Esophagus squamous epithelium (tissue), 5 donors: ENCODE results near the gene ABHD13. TPM values are rescaled to one million over a fixed set of nuclear protein-coding genes. Genes with fewer than 3 reads are reported as not detected.

Source experiments
- DNase-seq: peaks from one replicate; lab custom pipeline; 2025; lab: John Stamatoyannopoulos, UW
- H3K27ac ChIP-seq, 4 donors: fragments of 200-600 bp; sonication (generic); one replicate each; pipeline ENCODE4 v1.5.1; 2016 to 2019; ENCODE audit warnings: mild to moderate bottlenecking in 1 of 4
- H3K27me3 ChIP-seq, 4 donors: fragments of 200-600 bp; sonication (generic); 1 replicate in 3 of 4; 2 replicates in 1 of 4; pipeline versions ENCODE4 v1.5.1 to v1.6.0; 2017 to 2021; ENCODE audit warnings: antibody characterized with exemption in 1 of 4
- H3K36me3 ChIP-seq, 3 donors: fragments of 200-600 bp; sonication (generic); one replicate each; pipeline ENCODE4 v1.5.1; 2016 to 2019
- H3K4me1 ChIP-seq, 3 donors: fragments of 200-600 bp; sonication (generic); one replicate each; pipeline ENCODE4 v1.5.1; 2017 to 2019
- H3K4me3 ChIP-seq, 4 donors: fragments of 200-600 bp; sonication (generic); 1 replicate in 3 of 4; 2 replicates in 1 of 4; pipeline ENCODE4 v1.5.1; 2016 to 2019; ENCODE audit warnings: mild to moderate bottlenecking in 2 of 4, moderate library complexity in 1 of 4
- H3K9me3 ChIP-seq, 3 donors: fragments of 200-600 bp; sonication (generic); one replicate each; pipeline ENCODE4 v1.5.1; 2016 to 2019
- POLR2A ChIP-seq, 4 donors: fragments of 450-650 bp; IDR thresholded peaks; one replicate each; pipeline ENCODE4 v1.6.1; 2017; ENCODE audit warnings: antibody characterized with exemption in 4 of 4, mild to moderate bottlenecking in 4 of 4, moderate library complexity in 3 of 4
- WGBS, 2 donors: methylation state at CpG; one replicate each; pipeline ENCODE4 v1.1.5; 2018; 5-methylcytosine and 5-hydroxymethylcytosine counted together
- intact Hi-C: fragments of 100-400 bp; cut with DNase I; formaldehyde crosslinking; loops from one replicate; pipeline ENCODE4 v1.15.0; 2022
- total RNA-seq, 4 donors: library from RNA; depleted of rRNA; stranded (reverse); fragments of >200 nt; gene quantifications; one replicate each; pipeline ENCODE4 v1.1.0, GENCODE V29; 2016
- TF ChIP-seq, protein P1 (sequence below), 6 experiments: fragments of 450-650 bp in 4 of 6; fragments of 200-600 bp in 2 of 6; sonication (generic) in 2 of 6; IDR thresholded peaks; one replicate each; pipeline ENCODE4 v1.5.1; 2016 to 2019; ENCODE audit warnings: antibody characterized with exemption in 6 of 6, mild to moderate bottlenecking in 4 of 6, moderate library complexity in 4 of 6
- donor health status: DM: yes; HTN: yes; CAD: no.

ABHD13 gene
- total RNA-seq, 4 donors from 2014 or later = 6.8 to 12.2 (median 8.4) TPM

- no peaks in the 10 kb centered on the region for H3K27me3 ChIP-seq
- no peak overlapping the region for H3K27ac ChIP-seq
- TF ChIP-seq POLR2A (IDR thresholded peaks at IDR 0.05) = no peak
- TF ChIP-seq, protein P1, sequence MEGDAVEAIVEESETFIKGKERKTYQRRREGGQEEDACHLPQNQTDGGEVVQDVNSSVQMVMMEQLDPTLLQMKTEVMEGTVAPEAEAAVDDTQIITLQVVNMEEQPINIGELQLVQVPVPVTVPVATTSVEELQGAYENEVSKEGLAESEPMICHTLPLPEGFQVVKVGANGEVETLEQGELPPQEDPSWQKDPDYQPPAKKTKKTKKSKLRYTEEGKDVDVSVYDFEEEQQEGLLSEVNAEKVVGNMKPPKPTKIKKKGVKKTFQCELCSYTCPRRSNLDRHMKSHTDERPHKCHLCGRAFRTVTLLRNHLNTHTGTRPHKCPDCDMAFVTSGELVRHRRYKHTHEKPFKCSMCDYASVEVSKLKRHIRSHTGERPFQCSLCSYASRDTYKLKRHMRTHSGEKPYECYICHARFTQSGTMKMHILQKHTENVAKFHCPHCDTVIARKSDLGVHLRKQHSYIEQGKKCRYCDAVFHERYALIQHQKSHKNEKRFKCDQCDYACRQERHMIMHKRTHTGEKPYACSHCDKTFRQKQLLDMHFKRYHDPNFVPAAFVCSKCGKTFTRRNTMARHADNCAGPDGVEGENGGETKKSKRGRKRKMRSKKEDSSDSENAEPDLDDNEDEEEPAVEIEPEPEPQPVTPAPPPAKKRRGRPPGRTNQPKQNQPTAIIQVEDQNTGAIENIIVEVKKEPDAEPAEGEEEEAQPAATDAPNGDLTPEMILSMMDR (IDR thresholded peaks at IDR 0.05) = no peak
- H3K4me3 ChIP-seq = no peak overlapping the region
- no peaks in the 10 kb centered on the region for H3K36me3 ChIP-seq
- 52 to 55% methylated on average over 3 of the region's 3 CpGs for WGBS, 2 donors
- no peaks in the 10 kb centered on the region for H3K4me1 ChIP-seq
- H3K9me3 ChIP-seq = no peaks in the 10 kb centered on the region
- intact Hi-C loops = no loop called here
- no peak for DNase-seq
Measured at GRCh38 chr13:108185223-108185622, 33.0 kb upstream of the ABHD13 start.

GRCh38 chr13:108188260-108188659, 29.9 kb upstream of the ABHD13 start:
- intact Hi-C loops = no loop called here
- no peaks in the 10 kb centered on the region for H3K36me3 ChIP-seq
- H3K4me3 ChIP-seq = no peak overlapping the region
- no peak overlapping the region for H3K27ac ChIP-seq
- H3K27me3 ChIP-seq = no peaks in the 10 kb centered on the region
- TF ChIP-seq, protein P1 (IDR thresholded peaks at IDR 0.05) = no peak
- no peak for TF ChIP-seq POLR2A (IDR thresholded peaks at IDR 0.05)
- no peak for DNase-seq
- no peaks in the 10 kb centered on the region for H3K4me1 ChIP-seq
- WGBS, 2 donors = 49 to 53% methylated on average over 2 of the region's 2 CpGs
- no peaks in the 10 kb centered on the region for H3K9me3 ChIP-seq

- DNase-seq = no peak
- Histone ChIP-seq H3K9me3 (peaks cover 0 to 12% (median 5%) of the 10 kb centered on the region in 3 donors), H3K27me3 (no peaks in the 10 kb centered on the region), H3K4me1 (no peaks in the 10 kb centered on the region), H3K4me3 (no peak overlapping the region), H3K27ac (no peak overlapping the region), H3K36me3 (no peaks in the 10 kb centered on the region)
- TF ChIP-seq POLR2A (IDR thresholded peaks at IDR 0.05) = no peak
- intact Hi-C loops = no loop called here
- 33 to 46% methylated on average over 3 of the region's 3 CpGs for WGBS, 2 donors
Measured at GRCh38 chr13:108190897-108191296, 27.3 kb upstream of the ABHD13 start.

GRCh38 chr13:108193806-108194205, 24.4 kb upstream of the ABHD13 start:
- Histone ChIP-seq H3K9me3 (peaks cover 0 to 12% (median 5%) of the 10 kb centered on the region in 3 donors), H3K4me3 (no peak overlapping the region), H3K27ac (no peak overlapping the region), H3K27me3 (no peaks in the 10 kb centered on the region), H3K4me1 (no peaks in the 10 kb centered on the region), H3K36me3 (no peaks in the 10 kb centered on the region)
- TF ChIP-seq POLR2A (IDR thresholded peaks at IDR 0.05) = no peak
- TF ChIP-seq, protein P1 (IDR thresholded peaks at IDR 0.05) = no peak
- intact Hi-C loops = no loop called here
- DNase-seq = no peak

DNA sequence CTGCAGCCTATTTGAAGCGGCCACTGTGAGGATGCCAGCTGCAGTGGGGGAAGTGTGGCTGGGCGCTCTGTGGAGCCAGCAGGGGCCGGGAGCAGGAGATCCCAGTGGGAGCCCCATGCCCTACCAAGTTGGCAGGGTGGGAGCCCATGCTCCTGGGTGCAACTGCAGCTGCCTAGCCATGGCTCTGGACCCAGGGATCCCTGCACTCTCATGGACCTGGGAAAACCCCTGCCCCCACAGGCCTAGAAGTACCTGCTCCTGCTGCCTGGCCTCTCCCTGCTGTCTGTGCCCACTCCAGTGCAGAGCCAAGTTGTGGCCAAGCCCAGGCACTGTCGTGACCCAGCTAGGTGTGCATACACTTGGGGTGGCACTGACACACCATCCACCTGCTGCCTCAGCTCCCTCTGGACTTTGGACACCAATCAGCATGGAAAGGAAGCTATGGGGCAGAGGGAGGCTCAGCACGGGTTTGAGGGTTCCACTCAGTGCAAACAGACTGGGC, 23.7 kb upstream of the ABHD13 start:
- Histone ChIP-seq H3K4me3 (no peak overlapping the region), H3K4me1 (no peaks in the 10 kb centered on the region), H3K27ac (no peak overlapping the region), H3K27me3 (no peaks in the 10 kb centered on the region), H3K36me3 (no peaks in the 10 kb centered on the region), H3K9me3 (peaks cover 0 to 12% (median 5%) of the 10 kb centered on the region in 3 donors)
- TF ChIP-seq, protein P1 (IDR thresholded peaks at IDR 0.05) = no peak
- no peak for TF ChIP-seq POLR2A (IDR thresholded peaks at IDR 0.05)
- intact Hi-C loops = no loop called here
- no peak for DNase-seq
- 62 to 74% methylated on average over 3 to 4 of the region's 5 CpGs for WGBS, 2 donors

GRCh38 chr13:108195146-108195545, 23.0 kb upstream of the ABHD13 start:
- H3K27me3 ChIP-seq = no peaks in the 10 kb centered on the region
- 8% methylated on average over 1 of the region's 1 CpG for WGBS, 2 donors
- H3K27ac ChIP-seq = no peak overlapping the region
- no peak for TF ChIP-seq POLR2A (IDR thresholded peaks at IDR 0.05)
- TF ChIP-seq, protein P1 (IDR thresholded peaks at IDR 0.05) = no peak
- no peak for DNase-seq
- H3K36me3 ChIP-seq = no peaks in the 10 kb centered on the region
- H3K4me1 ChIP-seq = no peaks in the 10 kb centered on the region
- no peak overlapping the region for H3K4me3 ChIP-seq
- intact Hi-C loops = no loop called here
- peaks cover 0 to 12% (median 5%) of the 10 kb centered on the region in 3 donors for H3K9me3 ChIP-seq
